H1 (cell line): ENCODE results near the gene ZNHIT3. TPM values are rescaled to one million over a fixed set of nuclear protein-coding genes. Genes with fewer than 3 reads are reported as not detected.

Source experiments
- CHD7 ChIP-seq: fragments of 300-600 bp; sonication (generic); IDR thresholded peaks from 2 replicates; pipeline ENCODE4 v1.7.1; 2012; ENCODE audit warnings: low read length, moderate library complexity, mild to moderate bottlenecking, inconsistent platforms; ENCODE audit not compliant: insufficient replicate concordance
- MAFK ChIP-seq: IDR thresholded peaks from 2 replicates; pipeline ENCODE4 v1.6.1; 2012; ENCODE audit warnings: low read depth, mild to moderate bottlenecking, improper control_type of control experiment, low read length
- polyA plus RNA-seq, 7 experiments: library from polyadenylated mRNA; depleted of rRNA in 3 of 7; stranded (reverse) in 5 of 7; unstranded in 2 of 7; fragments of >200 nt in 5 of 7; fragments of 200-250 nt in 2 of 7; gene quantifications; 1 replicate in 5 of 7; 2 replicates in 1 of 7; 4 replicates in 1 of 7; pipeline versions ENCODE4 v1.2.1 to v1.2.3, GENCODE V29; 2011 to 2013; ENCODE audit warnings: missing spikeins in 2 of 7, mixed read lengths in 2 of 7
- total RNA-seq: library from RNA; stranded (reverse); fragmentation: NEBNext Ultra II Directional; extraction: Animal tissue kit (Norgen Biotek cat#: 25700); gene quantifications from 2 replicates; pipeline ENCODE4 v1.2.1, GENCODE V29; 2021

ZNHIT3 gene
- total and polyA plus RNA-seq, 2 of the 8 experiments (the other 6 are each of a cell fraction or from before 2014, with no cell fraction given) = 59.1 to 147 TPM

- TF ChIP-seq CHD7 = no peak
- no peak for TF ChIP-seq MAFK
These were observed 15.5 kb downstream of the ZNHIT3 start (continued) for GRCh38 chr17:36501963-36502362.
